HEK293 (cell line): ENCODE data around the gene KBTBD2.

ENCODE experiments used
- CTCF ChIA-PET: fragments of 350-600 bp; formaldehyde crosslinking; extraction: SDS; loops from one replicate; lab custom pipeline; 2021; ENCODE audit warnings: antibody characterized with exemption; lab: Yijun Ruan, JAX
- POLR2A ChIA-PET: fragments of 300-600 bp; formaldehyde crosslinking; extraction: SDS; loops from one replicate; lab custom pipeline; 2020; ENCODE audit warnings: antibody characterized with exemption, inconsistent platforms; lab: Yijun Ruan, JAX
- H3K27ac ChIP-seq: fragments of 200-500 bp; sonication (Bioruptor generic); 2 replicates; pipeline ENCODE4 v1.5.1; 2014; ENCODE audit warnings: low read depth, low read length, control low read depth, inconsistent platforms; ENCODE audit errors: extremely low read depth
- H3K36me3 ChIP-seq, 2 experiments: fragments of 200-500 bp in 1 of 2; sonication (Bioruptor generic) in 1 of 2; 1 replicate in 1 of 2; 2 replicates in 1 of 2; pipeline ENCODE4 v1.5.1; 2014 to 2017; ENCODE audit warnings: inconsistent platforms in 2 of 2, low read length in 2 of 2; ENCODE audit not compliant: control insufficient read depth in 2 of 2, insufficient read depth in 1 of 2
- H3K4me1 ChIP-seq: fragments of 200-500 bp; sonication (Bioruptor generic); 2 replicates; pipeline ENCODE4 v1.5.1; 2014; ENCODE audit warnings: mild to moderate bottlenecking, low read length, inconsistent platforms; ENCODE audit not compliant: control insufficient read depth, insufficient read depth
- H3K4me3 ChIP-seq: 2 replicates; pipeline ENCODE4 v1.5.1; 2011; ENCODE audit warnings: low read depth, mild to moderate bottlenecking, control low read depth, low read length, moderate library complexity
- H3K9me3 ChIP-seq: fragments of 200-500 bp; sonication (Bioruptor generic); 2 replicates; pipeline ENCODE4 v1.5.1; 2014; ENCODE audit warnings: low read depth, low read length, inconsistent platforms; ENCODE audit not compliant: control insufficient read depth, insufficient read depth
- KLF1 ChIP-seq: fragments of 450-650 bp; formaldehyde crosslinking; IDR thresholded peaks from 2 replicates; pipeline ENCODE4 v1.5.1; 2016; ENCODE audit warnings: missing biosample characterization, missing genetic modification characterization
- KLF10 ChIP-seq: fragments of 450-650 bp; IDR thresholded peaks from 2 replicates; pipeline ENCODE4 v1.5.1; 2018; ENCODE audit warnings: missing biosample characterization, mild to moderate bottlenecking, missing genetic modification characterization
- KLF16 ChIP-seq: fragments of 450-650 bp; formaldehyde crosslinking; IDR thresholded peaks from 2 replicates; pipeline ENCODE4 v1.5.1; 2017; ENCODE audit warnings: missing biosample characterization, missing genetic modification characterization
- KLF7 ChIP-seq: fragments of 450-650 bp; formaldehyde crosslinking; IDR thresholded peaks from 2 replicates; pipeline ENCODE4 v1.5.1; 2016; ENCODE audit warnings: missing biosample characterization, missing genetic modification characterization, borderline replicate concordance
- SCRT1 ChIP-seq: fragments of 450-650 bp; formaldehyde crosslinking; IDR thresholded peaks from 2 replicates; pipeline ENCODE4 v1.5.1; 2016; ENCODE audit warnings: missing biosample characterization, missing genetic modification characterization, borderline replicate concordance
- TCF7L2 ChIP-seq: IDR thresholded peaks from 2 replicates; pipeline ENCODE4 v1.6.1; 2011; ENCODE audit warnings: low read depth, mild to moderate bottlenecking, inconsistent platforms, low read length, moderate library complexity, borderline replicate concordance
- TRIM28 ChIP-seq: IDR thresholded peaks from 2 replicates; pipeline ENCODE4 v1.6.1; 2011; ENCODE audit warnings: low read length, control low read depth, borderline replicate concordance
- ZBTB17 ChIP-seq: fragments of 450-650 bp; formaldehyde crosslinking; IDR thresholded peaks from 2 replicates; pipeline ENCODE4 v1.5.1; 2016; ENCODE audit warnings: missing biosample characterization, missing genetic modification characterization
- ZBTB8A ChIP-seq: fragments of 450-650 bp; formaldehyde crosslinking; IDR thresholded peaks from 2 replicates; pipeline ENCODE4 v1.5.1; 2016; ENCODE audit warnings: missing biosample characterization, missing genetic modification characterization
- ZEB2 ChIP-seq: fragments of 450-650 bp; formaldehyde crosslinking; IDR thresholded peaks from 2 replicates; pipeline ENCODE4 v1.5.1; 2016; ENCODE audit warnings: missing biosample characterization, missing genetic modification characterization
- ZNF121 ChIP-seq: fragments of 450-650 bp; formaldehyde crosslinking; IDR thresholded peaks from 2 replicates; pipeline ENCODE4 v1.5.1; 2016; ENCODE audit warnings: missing biosample characterization, missing genetic modification characterization
- ZNF2 ChIP-seq: fragments of 450-650 bp; formaldehyde crosslinking; IDR thresholded peaks from 2 replicates; pipeline ENCODE4 v1.5.1; 2016; ENCODE audit warnings: missing biosample characterization, missing genetic modification characterization
- ZNF335 ChIP-seq: fragments of 450-650 bp; formaldehyde crosslinking; conservative IDR thresholded peaks from 2 replicates; pipeline ENCODE4 v1.5.1; 2016; ENCODE audit warnings: missing biosample characterization, missing genetic modification characterization
- ZNF366 ChIP-seq: fragments of 450-650 bp; formaldehyde crosslinking; conservative IDR thresholded peaks from 2 replicates; pipeline ENCODE4 v1.5.1; 2016; ENCODE audit warnings: missing biosample characterization, missing genetic modification characterization
- ZNF600 ChIP-seq: fragments of 450-650 bp; formaldehyde crosslinking; IDR thresholded peaks from 2 replicates; pipeline ENCODE4 v1.5.1; 2016; ENCODE audit warnings: missing biosample characterization, missing genetic modification characterization
- ZNF629 ChIP-seq: fragments of 450-650 bp; formaldehyde crosslinking; IDR thresholded peaks from 2 replicates; pipeline ENCODE4 v1.5.1; 2017; ENCODE audit warnings: missing biosample characterization, missing genetic modification characterization
- ZNF76 ChIP-seq: fragments of 450-650 bp; formaldehyde crosslinking; IDR thresholded peaks from 2 replicates; pipeline ENCODE4; 2016; ENCODE audit warnings: low read depth, missing biosample characterization, missing genetic modification characterization, borderline replicate concordance
- ZNF792 ChIP-seq: fragments of 450-650 bp; formaldehyde crosslinking; IDR thresholded peaks from 2 replicates; pipeline ENCODE4 v1.5.1; 2016; ENCODE audit warnings: missing biosample characterization, missing genetic modification characterization
- ZSCAN16 ChIP-seq: fragments of 450-650 bp; formaldehyde crosslinking; IDR thresholded peaks from 2 replicates; pipeline ENCODE4 v1.5.1; 2016; ENCODE audit warnings: missing biosample characterization, missing genetic modification characterization
- TF ChIP-seq, protein P1 (sequence below): fragments of 450-650 bp; formaldehyde crosslinking; IDR thresholded peaks from 2 replicates; pipeline ENCODE4 v1.5.1; 2016; ENCODE audit warnings: missing biosample characterization, missing genetic modification characterization
- TF ChIP-seq, protein P2 (sequence below): fragments of 450-650 bp; formaldehyde crosslinking; IDR thresholded peaks from 2 replicates; pipeline ENCODE4 v1.5.1; 2017; ENCODE audit warnings: missing biosample characterization, missing genetic modification characterization
- TF ChIP-seq, protein P3 (sequence below): fragments of 450-650 bp; formaldehyde crosslinking; IDR thresholded peaks from 2 replicates; pipeline ENCODE4 v1.5.1; 2016; ENCODE audit warnings: missing biosample characterization, missing genetic modification characterization

KBTBD2 gene

GRCh38 chr7:32890793-32891042, 842 bp downstream of the KBTBD2 start:
- CTCF ChIA-PET = interaction anchor here (0.7 to 1.9 kb wide), 3 partner anchors 44 to 220 kb away, joined by 3 to 10 read pairs (median 4); no protein-coding TSS in a partner anchor
- POLR2A ChIA-PET = interaction anchor here (2.6 to 3.9 kb wide), 2 partner anchors 52 to 172 kb away, joined by 9 to 16 read pairs; partner anchors contain the start of gene NT5C3A

GRCh38 chr7:32890010-32890792, 1.4 kb downstream of the KBTBD2 start:
- Histone ChIP-seq H3K4me1 (peaks cover 17% of the 10 kb centered on the region), H3K9me3 (no peaks in the 10 kb centered on the region), H3K4me3 (peak overlapping the region; percentile 87), H3K36me3 (no peaks in the 10 kb centered on the region), H3K27ac (peak overlapping the region; percentile 99)
- ChIA-PET CTCF (interaction anchor here (0.7 to 1.9 kb wide), 5 partner anchors 10 to 220 kb away, joined by 3 to 10 read pairs (median 4); no protein-coding TSS in a partner anchor), POLR2A (interaction anchor here (1.0 to 3.9 kb wide), 3 partner anchors 52 to 218 kb away, joined by 5 to 16 read pairs (median 9); partner anchors contain the start of gene NT5C3A)
- 0 out of 2 replicates have a peak, but pooled peaks have one; percentile 46 for TF ChIP-seq TCF7L2
- no peak for TF ChIP-seq ZNF76 (tag by site-specific recombination)
- 0 out of 2 replicates have a peak, but pooled peaks have one; percentile 23 for TF ChIP-seq ZNF2 (tag by site-specific recombination)
- TF ChIP-seq ZNF121 = no peak
- 0 out of 2 replicates have a peak, but pooled peaks have one; percentile 47 for TF ChIP-seq ZBTB8A (tag by site-specific recombination)
- TF ChIP-seq KLF1 = no peak
- TF ChIP-seq ZNF335 = peak; percentile 59
- TF ChIP-seq, protein P1, sequence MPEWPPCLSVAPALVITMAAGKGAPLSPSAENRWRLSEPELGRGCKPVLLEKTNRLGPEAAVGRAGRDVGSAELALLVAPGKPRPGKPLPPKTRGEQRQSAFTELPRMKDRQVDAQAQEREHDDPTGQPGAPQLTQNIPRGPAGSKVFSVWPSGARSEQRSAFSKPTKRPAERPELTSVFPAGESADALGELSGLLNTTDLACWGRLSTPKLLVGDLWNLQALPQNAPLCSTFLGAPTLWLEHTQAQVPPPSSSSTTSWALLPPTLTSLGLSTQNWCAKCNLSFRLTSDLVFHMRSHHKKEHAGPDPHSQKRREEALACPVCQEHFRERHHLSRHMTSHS = no peak
- TF ChIP-seq, protein P2, sequence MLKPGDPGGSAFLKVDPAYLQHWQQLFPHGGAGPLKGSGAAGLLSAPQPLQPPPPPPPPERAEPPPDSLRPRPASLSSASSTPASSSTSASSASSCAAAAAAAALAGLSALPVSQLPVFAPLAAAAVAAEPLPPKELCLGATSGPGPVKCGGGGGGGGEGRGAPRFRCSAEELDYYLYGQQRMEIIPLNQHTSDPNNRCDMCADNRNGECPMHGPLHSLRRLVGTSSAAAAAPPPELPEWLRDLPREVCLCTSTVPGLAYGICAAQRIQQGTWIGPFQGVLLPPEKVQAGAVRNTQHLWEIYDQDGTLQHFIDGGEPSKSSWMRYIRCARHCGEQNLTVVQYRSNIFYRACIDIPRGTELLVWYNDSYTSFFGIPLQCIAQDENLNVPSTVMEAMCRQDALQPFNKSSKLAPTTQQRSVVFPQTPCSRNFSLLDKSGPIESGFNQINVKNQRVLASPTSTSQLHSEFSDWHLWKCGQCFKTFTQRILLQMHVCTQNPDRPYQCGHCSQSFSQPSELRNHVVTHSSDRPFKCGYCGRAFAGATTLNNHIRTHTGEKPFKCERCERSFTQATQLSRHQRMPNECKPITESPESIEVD (tag by site-specific recombination) = peak; percentile 48; the same call in 1 of the 2 replicates
- TF ChIP-seq, protein P3, sequence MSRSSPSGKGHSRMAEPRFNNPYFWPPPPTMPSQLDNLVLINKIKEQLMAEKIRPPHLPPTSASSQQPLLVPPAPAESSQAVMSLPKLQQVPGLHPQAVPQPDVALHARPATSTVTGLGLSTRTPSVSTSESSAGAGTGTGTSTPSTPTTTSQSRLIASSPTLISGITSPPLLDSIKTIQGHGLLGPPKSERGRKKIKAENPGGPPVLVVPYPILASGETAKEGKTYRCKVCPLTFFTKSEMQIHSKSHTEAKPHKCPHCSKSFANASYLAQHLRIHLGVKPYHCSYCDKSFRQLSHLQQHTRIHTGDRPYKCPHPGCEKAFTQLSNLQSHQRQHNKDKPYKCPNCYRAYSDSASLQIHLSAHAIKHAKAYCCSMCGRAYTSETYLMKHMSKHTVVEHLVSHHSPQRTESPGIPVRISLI (tag by site-specific recombination) = 0 out of 2 replicates have a peak, but pooled peaks have one; percentile 46
- peak; percentile 71 for TF ChIP-seq ZBTB17 (tag by site-specific recombination)
- 0 out of 2 replicates have a peak, but pooled peaks have one; percentile 56 for TF ChIP-seq ZNF600
- 0 out of 2 replicates have a peak, but pooled peaks have one; percentile 14 for TF ChIP-seq TRIM28
- 0 out of 2 replicates have a peak, but pooled peaks have one; percentile 23 for TF ChIP-seq SCRT1 (tag by site-specific recombination)
- 0 out of 2 replicates have a peak, but pooled peaks have one; percentile 36 for TF ChIP-seq KLF10 (tag by site-specific recombination)
- no peak for TF ChIP-seq KLF16 (tag by site-specific recombination)
- TF ChIP-seq ZNF629 (tag by site-specific recombination) = peak; percentile 44; the same call in 1 of the 2 replicates

More at GRCh38 chr7:32890793-32891042, 842 bp downstream of the KBTBD2 start:
- Histone ChIP-seq H3K4me1 (peaks cover 17% of the 10 kb centered on the region), H3K36me3 (no peaks in the 10 kb centered on the region), H3K27ac (peak overlapping the region; percentile 99), H3K9me3 (no peaks in the 10 kb centered on the region), H3K4me3 (peak overlapping the region; percentile 87)
- TF ChIP-seq ZNF792 (tag by site-specific recombination) (no peak), ZNF366 (tag by site-specific recombination) (0 out of 2 replicates have a peak, but pooled peaks have one; percentile 14), ZNF335 (peak; percentile 9; the same call in 1 of the 2 replicates), ZSCAN16 (tag by site-specific recombination) (no peak), ZEB2 (tag by site-specific recombination) (peak; percentile 39; the same call in 1 of the 2 replicates), KLF7 (no peak)
